GM19035 (cell line): ENCODE data around the gene PLA2G4A.
"Not testable (repeated sequence)": the region's sequence is repeated elsewhere in the genome, so short reads cannot be mapped to it uniquely, and the experiment has no call there.

ENCODE experiments used
- ATAC-seq: cut with Tn5 transposase; IDR thresholded peaks from one replicate; pipeline ENCODE4 v1.9.1; 2021; ENCODE audit not compliant: unreplicated experiment

PLA2G4A gene

DNA sequence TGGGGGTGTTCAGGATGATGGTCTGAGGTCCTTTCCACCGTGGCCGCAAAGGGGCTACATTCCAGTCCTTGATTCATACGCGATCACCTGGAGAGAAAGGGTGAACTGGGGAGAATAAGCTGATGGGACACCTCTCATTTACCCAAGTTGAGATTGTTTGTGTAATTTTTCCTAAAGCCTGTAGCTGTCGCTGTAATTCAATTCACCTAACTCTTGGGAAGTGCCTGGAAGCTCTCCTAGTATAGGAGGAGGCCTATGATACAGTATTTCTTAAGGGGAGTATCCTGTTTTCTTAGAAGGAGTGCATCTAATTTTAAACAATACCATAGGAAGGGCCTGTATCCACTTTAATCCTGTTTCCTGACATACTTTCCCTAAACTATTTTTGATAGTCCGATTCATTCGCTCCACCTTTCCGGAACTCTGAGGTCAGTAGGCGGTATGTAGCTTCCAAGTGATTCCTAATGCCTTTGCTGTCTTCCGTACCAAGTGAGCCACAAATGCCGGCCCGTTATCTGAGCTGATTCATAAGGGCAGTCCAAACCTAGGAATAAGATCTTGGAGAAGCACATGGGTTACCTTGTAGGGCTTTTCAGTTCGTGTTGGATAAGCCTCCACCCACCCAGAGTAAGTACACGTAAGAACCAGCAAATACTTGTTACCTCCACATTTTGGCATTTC, 88.5 kb downstream of the PLA2G4A start:
- not testable (repeated sequence) for ATAC-seq

- ATAC-seq, result not testable (repeated sequence)
These were observed 92.6 kb downstream of the PLA2G4A start for GRCh38 chr1:186921386-186921785.

DNA sequence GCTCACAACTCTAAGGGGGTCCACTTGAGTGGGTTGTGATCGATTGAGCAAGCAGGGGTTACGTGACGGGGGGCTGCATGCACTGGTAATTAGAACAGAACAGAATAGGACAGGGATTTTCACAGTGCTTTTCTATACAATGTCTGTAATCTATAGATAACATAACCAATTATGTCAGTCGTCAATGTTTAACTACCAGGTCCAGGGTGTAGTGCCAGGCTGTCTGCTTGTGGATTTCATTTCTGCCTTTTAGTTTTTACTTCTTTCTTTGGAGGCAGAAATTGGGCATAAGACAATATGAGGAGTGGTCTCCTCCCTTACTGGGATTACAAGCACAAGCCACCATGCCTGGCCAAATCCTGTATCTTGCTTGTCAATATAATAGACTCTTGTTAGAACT, 94.1 kb downstream of the PLA2G4A start:
- not testable (repeated sequence) for ATAC-seq

DNA sequence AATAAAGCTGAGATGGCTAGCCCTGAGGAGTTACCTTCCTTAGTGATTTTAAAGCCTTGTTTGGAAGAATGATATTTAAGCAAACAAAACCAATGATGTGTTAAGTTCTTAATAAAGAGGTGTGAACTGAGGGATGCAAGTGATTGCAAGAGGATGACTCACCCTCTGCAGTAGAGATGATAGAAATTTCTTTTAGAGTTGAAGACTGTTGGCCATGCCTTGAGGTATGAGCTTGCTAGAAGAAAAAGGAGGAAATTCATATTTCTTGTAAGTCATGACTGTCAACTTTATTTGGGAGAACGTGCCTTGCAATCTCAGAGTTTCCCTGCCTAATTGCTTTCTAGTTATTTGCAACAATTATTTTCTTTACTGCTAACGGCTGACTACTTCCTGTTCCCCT, 94.7 kb downstream of the PLA2G4A start:
- ATAC-seq, result no peak

- no peak for ATAC-seq
These were observed 97.3 kb downstream of the PLA2G4A start for GRCh38 chr1:186925881-186926669.

- ATAC-seq, result no peak
These were observed 99.1 kb downstream of the PLA2G4A start for GRCh38 chr1:186927884-186928283.

DNA sequence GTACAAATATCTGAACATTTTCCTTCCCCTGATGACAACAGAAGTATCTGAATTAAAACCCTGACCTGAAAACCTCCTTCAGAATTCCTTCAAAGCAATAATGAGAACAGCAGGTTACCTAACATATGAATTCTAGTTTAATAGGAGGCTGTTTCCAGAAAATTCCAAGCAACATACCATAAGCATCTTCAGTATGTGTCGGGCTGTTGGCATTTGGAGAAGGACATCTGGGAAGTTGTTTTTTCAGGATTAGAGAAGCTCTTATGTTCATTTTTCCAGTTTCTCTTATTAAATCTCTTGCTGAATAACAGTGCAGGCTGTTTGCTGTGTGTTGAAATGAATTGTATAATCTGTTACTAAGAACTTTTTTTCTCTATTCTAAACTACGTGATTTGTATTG, 101.5 kb downstream of the PLA2G4A start:
- no peak for ATAC-seq

DNA sequence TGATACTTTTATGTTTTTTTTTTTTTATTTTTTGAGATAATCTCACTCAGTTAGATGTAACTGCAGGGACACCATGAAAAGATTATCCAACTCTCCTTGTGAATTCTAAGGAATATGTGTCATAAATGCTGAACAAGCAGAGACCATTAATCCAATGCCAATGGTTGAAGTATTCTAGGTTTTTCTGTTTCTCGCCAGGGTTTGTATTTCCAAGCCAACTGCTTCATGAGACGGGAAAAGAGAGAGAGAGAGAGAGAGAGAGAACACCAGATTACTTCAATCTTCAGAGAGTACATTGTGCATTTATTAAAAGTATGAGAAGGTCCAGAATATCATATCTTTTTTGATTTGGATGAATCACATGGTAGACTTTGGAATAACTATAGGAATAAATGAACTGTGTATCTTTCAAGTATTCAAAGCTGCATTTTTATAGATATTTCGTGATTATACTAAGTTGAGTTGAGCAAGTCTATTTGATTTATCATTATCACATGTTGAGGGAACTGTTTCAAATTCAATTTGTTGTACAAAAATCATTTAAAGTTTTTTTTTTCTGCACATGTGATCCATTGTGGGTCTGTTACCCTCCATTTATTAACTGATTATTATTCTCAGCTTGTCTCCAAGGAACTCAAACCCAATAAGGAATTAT, 108.4 kb downstream of the PLA2G4A start:
- no peak for ATAC-seq

DNA sequence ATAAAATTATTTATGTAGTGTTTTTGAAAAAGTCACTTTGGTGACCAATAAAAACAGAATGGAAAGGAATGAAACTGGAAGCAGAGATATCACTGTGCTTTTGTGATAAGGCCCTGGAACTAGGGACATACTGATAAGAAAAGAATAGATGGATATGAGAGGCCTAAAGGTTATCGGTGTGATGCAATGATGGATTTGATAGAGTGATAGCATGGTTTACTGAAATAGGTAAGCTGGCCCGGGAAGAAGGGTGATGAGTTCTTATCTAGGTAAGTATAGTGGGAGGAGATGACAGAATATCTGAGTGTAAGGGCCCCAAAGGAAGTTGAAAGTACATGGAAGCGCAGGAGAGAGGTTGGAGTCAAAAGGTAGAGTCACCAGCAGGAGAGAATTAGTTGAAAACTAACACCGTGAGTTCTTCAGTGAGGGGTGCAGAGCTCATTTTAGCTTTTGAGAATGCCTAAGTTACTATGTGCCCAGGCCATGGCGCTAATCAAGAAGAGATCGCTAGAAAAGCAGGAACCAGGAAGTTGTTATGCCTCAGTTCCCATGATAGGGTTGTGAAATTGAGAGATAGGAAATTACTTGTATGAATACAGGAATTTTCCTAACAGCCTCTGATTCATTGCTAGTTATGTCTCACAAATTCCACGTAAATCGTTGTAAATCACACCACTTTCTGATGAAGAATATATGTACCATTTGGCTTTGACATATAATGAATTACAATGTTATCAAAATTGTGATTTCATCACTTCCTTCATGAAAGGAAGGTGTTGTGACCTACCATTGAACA, 115.3 kb downstream of the PLA2G4A start:
- no peak for ATAC-seq

DNA sequence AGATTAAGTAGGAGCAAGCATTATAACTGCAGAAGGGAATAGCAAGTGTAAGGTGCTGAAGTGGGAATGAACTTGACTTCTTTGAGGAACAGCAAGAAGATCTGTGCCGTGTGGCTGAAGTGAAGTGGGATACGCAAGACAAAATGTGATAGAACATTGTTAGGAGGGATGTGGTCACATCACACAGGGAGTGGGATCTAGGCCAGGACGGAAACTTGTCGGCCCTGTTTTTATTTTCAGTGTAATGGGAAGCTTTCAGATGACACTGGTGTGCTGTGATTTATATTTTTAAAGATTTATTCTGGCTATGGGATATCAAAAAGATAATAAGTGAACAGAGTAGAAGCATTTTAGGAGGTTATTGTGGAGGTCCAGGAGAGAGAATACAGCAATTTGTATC, 116.4 kb downstream of the PLA2G4A start:
- ATAC-seq, result no peak

GRCh38 chr1:186948535-186948934, 119.8 kb downstream of the PLA2G4A start:
- no peak for ATAC-seq

DNA sequence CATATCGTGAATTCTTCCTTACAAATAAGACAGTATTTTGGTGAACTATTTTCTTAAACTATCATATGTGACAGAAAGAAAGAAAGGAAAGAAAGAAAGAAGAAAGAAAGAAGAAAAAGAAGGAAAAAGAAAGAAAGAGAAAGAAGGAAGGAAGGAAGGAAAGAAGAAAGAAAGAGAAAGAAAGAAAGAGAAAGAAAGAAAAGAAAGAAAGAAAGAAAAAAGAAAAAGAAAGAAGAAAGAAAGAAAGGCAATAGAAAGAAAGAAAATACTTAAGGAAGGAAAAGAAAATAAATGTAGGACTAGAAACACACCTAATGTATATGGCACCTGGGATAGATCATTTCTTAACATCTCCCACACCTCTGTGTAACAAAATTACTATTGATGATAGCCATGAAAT, 120.4 kb downstream of the PLA2G4A start:
- no peak for ATAC-seq

- no peak for ATAC-seq
These were observed 121.8 kb downstream of the PLA2G4A start for GRCh38 chr1:186950547-186950946.

- no peak for ATAC-seq
These were observed 125.1 kb downstream of the PLA2G4A start for GRCh38 chr1:186953876-186954275.

DNA sequence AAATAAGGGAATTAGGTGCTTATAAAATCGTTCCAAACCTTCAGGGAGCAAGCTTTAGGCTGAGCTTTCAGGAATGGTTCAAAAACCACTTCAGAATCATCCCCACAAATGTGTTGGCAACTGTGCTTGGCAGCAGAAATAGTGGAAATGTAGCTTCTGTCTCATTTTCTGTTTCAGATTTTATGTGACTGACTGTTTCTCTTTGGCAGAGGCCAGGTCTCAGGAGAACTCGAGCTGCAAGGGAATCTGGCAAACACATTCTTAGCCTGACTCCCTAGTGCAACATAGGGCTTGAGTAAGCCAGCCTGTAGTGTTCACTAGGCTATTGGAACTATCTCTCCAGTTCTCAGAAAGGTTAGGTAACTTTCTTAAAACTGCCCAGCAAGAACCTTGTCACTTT, 128.6 kb downstream of the PLA2G4A start:
- ATAC-seq, result no peak

DNA sequence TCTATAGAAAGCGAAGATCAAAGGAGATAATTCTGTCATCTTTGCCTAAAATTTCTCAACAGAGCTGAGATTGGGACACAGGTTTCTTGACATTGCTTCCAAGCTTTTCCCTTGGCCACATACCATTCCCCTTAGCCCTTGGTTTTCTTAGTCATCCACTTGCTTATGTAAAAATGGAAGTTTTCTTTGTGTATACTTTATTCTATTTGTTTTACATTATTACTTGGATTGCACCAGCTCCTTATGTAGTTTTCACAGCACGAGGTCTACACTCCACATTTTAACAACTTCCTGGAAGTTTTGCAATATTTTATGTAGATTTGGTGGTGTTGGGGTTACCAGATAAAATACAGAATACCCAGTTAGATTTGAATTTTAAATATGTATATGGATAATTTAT, 129.8 kb downstream of the PLA2G4A start:
- ATAC-seq, result no peak

DNA sequence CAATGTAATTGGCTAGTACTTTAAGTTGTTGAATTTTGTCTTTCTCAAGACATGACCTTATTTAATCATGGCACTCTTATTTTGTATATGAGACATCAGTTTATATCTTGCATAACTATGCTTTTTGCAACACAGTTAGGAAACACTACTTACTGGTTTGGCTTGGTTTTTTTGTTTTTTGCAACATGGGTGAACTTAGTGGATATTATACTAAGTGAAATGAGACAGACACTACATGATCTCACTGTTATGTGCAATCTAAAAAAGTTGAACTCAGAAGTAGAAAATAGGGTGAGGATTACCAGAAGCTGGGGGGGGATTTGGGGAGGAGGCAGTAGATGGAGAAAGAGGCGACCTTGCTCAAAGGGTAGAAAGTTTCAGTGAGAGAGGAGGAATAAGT, 132.1 kb downstream of the PLA2G4A start:
- ATAC-seq, result no peak

DNA sequence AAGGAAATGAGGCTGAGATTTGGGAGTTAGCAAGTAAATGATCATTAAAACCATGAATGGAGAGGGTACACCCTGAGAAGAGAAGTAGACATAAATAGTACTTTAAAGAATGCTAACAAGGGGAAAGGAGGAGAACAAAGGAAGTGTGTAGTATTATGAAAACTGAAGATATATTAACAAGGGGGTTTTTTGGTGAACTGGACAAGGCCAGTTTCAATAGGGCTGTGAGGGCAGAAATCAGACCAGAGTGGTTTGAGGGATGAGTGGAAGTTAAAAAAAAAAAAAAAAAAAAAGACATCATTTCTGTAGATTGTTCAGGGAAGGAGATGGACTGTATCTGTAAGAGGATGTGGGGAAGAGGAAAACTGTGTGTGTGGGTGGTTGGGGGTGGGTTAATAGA, 137.1 kb downstream of the PLA2G4A start:
- no peak for ATAC-seq

GRCh38 chr1:186966456-186966855, 137.7 kb downstream of the PLA2G4A start:
- ATAC-seq, result no peak

- ATAC-seq, result no peak
These were observed 139.1 kb downstream of the PLA2G4A start for GRCh38 chr1:186967656-186968394.

DNA sequence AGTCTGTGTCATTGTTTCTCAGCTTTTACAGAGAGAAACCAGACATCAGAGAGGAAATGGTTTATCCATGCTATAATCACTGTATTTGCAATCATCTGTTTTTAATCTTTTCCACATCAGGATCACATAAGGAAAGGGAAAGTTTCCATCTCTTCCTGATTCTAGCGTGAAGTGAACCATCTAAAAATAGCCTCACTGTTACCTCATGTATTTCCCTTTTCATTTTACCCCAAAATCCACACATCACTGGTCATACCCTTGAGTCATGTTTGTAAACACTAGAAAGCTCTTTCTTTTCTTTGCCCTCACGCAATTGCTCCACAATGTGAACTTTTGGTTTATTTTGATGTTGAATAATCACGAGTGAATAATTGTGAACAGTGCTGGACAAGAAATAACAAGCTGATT, 146.0 kb downstream of the PLA2G4A start:
- ATAC-seq, result no peak
